Endothelial cell (in vitro differentiated cells): ENCODE data around the gene THBD. TPM values are rescaled to one million over a fixed set of nuclear protein-coding genes. Genes with fewer than 3 reads are reported as not detected.

ENCODE experiments used
- DNase-seq: peaks from one replicate; pipeline ENCODE4 v3.0.0; 2021; ENCODE audit warnings: low spot score
- H3K27ac Mint-ChIP-seq: one replicate; pipeline ENCODE4 v1.8.0; 2021; ENCODE audit warnings: mixed read lengths, inconsistent platforms; ENCODE audit not compliant: unreplicated experiment
- H3K27me3 Mint-ChIP-seq: one replicate; pipeline ENCODE4 v1.8.0; 2021; ENCODE audit warnings: mild to moderate bottlenecking, moderate library complexity, mixed read lengths, inconsistent platforms; ENCODE audit not compliant: unreplicated experiment
- H3K36me3 Mint-ChIP-seq: one replicate; pipeline ENCODE4 v1.8.0; 2021; ENCODE audit warnings: mild to moderate bottlenecking, low read depth, mixed read lengths, inconsistent platforms; ENCODE audit not compliant: unreplicated experiment
- H3K4me1 Mint-ChIP-seq: one replicate; pipeline ENCODE4 v1.8.0; 2021; ENCODE audit warnings: mild to moderate bottlenecking, mixed read lengths, inconsistent platforms; ENCODE audit not compliant: unreplicated experiment
- H3K4me3 Mint-ChIP-seq: one replicate; pipeline ENCODE4 v1.8.0; 2021; ENCODE audit warnings: mild to moderate bottlenecking, mixed read lengths, inconsistent platforms; ENCODE audit not compliant: unreplicated experiment
- H3K9me3 Mint-ChIP-seq: one replicate; pipeline ENCODE4 v1.8.0; 2021; ENCODE audit warnings: mixed read lengths, inconsistent platforms; ENCODE audit not compliant: unreplicated experiment
- total RNA-seq: library from RNA; stranded (reverse); fragmentation: NEBNext Ultra II Directional; extraction: Animal tissue kit (Norgen Biotek cat#: 25700); gene quantifications from one replicate; pipeline ENCODE4 v1.2.1, GENCODE V29; 2021; ENCODE audit not compliant: unreplicated experiment
- TF ChIP-seq, protein P1 (sequence below): fragments of 200-600 bp; sonication (generic); IDR thresholded peaks from one replicate; pipeline ENCODE4 v1.5.0; 2021; ENCODE audit warnings: antibody characterized with exemption; ENCODE audit not compliant: unreplicated experiment

The THBD gene
- total RNA-seq, 1 donor from 2014 or later, result 90.4 TPM

DNA sequence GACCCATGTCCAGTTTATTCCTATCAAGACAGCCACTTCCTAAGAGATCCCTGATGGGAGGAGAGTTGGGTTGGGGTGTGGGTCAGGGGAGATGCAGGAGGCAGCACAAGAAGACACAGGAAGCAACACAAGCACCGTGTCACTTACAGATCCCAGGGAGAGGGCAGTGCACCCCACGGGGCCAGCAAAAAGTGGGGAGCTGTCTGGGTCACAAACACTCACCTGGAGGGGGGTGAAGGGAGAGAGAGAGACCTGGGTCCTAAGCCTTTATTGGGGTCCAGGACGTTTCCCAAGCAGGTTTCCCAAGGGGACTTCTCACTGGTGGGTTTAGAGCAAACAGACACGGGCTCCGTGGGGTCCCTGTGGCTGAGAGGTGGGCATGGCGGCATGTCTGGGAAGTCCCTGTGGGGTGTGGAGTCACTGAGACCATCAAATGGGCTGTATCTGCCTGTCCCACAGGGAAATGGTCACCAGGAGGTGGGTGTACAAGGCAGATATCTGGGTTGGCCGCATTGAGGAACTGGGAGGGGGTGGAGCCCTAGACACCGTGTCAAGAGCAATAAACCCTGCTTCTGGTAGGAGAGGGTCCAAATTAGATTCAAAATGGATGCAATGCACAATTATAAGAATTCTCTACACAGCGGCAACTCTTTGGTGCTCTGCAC, 38.2 kb upstream of the THBD start:
- no peak overlapping the region for H3K27ac Mint-ChIP-seq
- TF ChIP-seq, protein P1, sequence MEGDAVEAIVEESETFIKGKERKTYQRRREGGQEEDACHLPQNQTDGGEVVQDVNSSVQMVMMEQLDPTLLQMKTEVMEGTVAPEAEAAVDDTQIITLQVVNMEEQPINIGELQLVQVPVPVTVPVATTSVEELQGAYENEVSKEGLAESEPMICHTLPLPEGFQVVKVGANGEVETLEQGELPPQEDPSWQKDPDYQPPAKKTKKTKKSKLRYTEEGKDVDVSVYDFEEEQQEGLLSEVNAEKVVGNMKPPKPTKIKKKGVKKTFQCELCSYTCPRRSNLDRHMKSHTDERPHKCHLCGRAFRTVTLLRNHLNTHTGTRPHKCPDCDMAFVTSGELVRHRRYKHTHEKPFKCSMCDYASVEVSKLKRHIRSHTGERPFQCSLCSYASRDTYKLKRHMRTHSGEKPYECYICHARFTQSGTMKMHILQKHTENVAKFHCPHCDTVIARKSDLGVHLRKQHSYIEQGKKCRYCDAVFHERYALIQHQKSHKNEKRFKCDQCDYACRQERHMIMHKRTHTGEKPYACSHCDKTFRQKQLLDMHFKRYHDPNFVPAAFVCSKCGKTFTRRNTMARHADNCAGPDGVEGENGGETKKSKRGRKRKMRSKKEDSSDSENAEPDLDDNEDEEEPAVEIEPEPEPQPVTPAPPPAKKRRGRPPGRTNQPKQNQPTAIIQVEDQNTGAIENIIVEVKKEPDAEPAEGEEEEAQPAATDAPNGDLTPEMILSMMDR, result no peak
- H3K4me1 Mint-ChIP-seq, result peaks cover 36% of the 10 kb centered on the region

DNA sequence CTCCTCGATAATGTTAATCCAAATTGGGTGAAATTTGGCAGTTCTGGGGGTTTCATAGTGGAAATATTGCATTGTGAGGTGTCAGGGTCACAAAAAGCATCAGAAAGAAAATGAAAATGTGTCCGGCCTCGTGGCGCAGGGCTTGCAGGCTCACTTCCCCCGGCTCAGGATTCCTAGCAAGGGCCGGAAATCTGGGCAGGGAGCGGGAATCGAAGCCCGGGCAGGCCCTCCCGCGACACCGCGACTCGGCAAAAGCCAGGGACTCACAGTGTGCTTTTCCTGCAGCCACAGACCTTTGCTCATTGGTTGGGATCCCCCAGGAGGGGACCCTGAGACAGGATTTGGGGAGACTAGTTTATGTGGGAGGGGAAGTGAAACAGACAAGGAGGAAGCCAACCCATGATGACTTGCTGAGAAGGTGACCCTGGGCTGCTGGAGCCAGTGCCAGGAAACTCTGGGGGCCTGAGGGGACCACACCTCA, 37.5 kb upstream of the THBD start:
- Mint-ChIP-seq H3K4me3 (no peak overlapping the region), H3K9me3 (no peaks in the 10 kb centered on the region), H3K36me3 (peaks cover 4% of the 10 kb centered on the region), H3K4me1 (peaks cover 37% of the 10 kb centered on the region), H3K27ac (peak overlapping the region; percentile 89), H3K27me3 (peaks cover 7% of the 10 kb centered on the region)
- no peak for DNase-seq
- TF ChIP-seq, protein P1, result no peak

More for the DNA sequence above, 38.2 kb upstream of the THBD start:
- DNase-seq, result no peak
- Mint-ChIP-seq H3K27me3 (peaks cover 7% of the 10 kb centered on the region), H3K36me3 (no peaks in the 10 kb centered on the region), H3K9me3 (no peaks in the 10 kb centered on the region), H3K4me3 (no peak overlapping the region)

DNA sequence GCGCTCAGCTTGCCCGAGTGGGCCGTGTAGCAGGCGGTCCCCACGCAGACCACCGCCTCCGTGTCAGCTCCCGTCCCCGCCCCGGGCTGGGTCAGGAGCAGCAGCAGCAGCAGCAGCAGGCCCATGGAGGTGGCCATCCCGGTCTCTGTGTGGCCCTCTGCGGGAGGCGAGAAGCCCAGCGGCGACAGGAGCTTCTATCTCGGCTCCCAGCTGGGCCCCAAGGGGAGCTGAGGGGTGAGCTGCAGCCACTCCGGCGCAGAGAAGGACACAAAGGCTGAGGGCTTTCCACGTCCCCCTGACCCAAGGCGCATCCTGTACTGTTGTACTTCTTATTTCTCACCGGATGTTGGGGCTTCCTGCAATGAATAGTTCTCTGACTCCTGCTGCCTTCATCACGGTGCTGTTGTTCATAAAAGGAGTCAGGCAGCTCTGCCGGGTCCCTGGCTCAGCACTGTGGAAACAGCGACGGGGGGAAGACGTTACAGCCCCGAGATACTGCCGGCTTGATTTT, 36.6 kb upstream of the THBD start, which contains the start of gene CD93:
Gene CD93 (minus strand): TSS at position 269 of the 511 bp plus-strand sequence. CDS start 132 bp downstream, at position 137.
- peak; percentile 36 for DNase-seq
- Mint-ChIP-seq H3K4me3 (no peak within 1 kb of the TSS), H3K27me3 (peaks cover 7% of the 10 kb centered on the region), H3K4me1 (peaks cover 41% of the 10 kb centered on the region), H3K27ac (peak within 1 kb of the TSS; percentile 89), H3K9me3 (no peaks in the 10 kb centered on the region), H3K36me3 (peaks cover 6% of the 10 kb centered on the region)
- TF ChIP-seq, protein P1, result no peak

DNA sequence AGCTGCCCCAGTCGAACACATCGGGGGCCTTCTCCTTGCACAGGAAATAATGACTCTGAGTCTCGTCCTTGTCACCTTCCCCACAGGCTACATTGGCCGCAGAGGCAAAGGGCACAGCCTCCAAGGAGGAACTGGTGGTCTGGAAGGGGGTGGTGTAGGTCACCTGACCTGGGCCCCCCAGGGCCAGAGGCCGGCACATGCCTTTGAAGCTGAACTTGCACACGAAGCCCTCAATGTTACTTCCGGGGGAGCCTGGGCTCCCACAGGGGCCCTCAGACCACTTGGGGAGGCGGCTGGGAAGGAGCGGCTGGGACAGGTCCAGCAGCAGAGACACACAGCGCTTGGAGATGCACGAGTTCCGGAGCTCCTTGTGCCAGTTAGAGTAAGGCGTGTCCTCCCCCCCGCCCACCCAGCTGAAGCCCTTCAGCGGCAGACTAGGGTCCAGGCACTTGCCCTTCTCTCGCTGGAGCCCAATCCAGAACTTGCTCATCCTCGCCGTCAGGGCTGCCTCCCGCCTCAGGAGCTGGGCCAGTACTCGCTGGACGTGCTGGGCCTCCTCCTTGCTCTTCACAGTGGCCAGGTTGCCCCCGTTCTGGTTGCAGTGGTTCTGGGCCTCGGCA, 36.1 kb upstream of the THBD start:
- no peaks in the 10 kb centered on the region for H3K9me3 Mint-ChIP-seq
- peaks cover 10% of the 10 kb centered on the region for H3K36me3 Mint-ChIP-seq
- H3K27me3 Mint-ChIP-seq, result peaks cover 7% of the 10 kb centered on the region
- no peak overlapping the region for H3K27ac Mint-ChIP-seq
- TF ChIP-seq, protein P1, result no peak
- H3K4me1 Mint-ChIP-seq, result peaks cover 46% of the 10 kb centered on the region
- H3K4me3 Mint-ChIP-seq, result no peak overlapping the region
- no peak for DNase-seq
